Hindlimb muscle (tissue), 1 donor: ENCODE results near the gene MYO1E. TPM values are rescaled to one million over a fixed set of nuclear protein-coding genes. Genes with fewer than 3 reads are reported as not detected.
"Not testable (repeated sequence)": the region's sequence is repeated elsewhere in the genome, so short reads cannot be mapped to it uniquely, and the experiment has no call there.

Experiments
- DNase-seq: peaks from one replicate; pipeline ENCODE4 v3.0.0-alpha.2; 2013
- polyA plus RNA-seq: library from polyadenylated mRNA; unstranded; fragments of 120-200 nt; gene quantifications from one replicate; pipeline ENCODE4 v1.2.1, GENCODE V29; 2013; ENCODE audit not compliant: insufficient read length

The MYO1E gene
- polyA plus RNA-seq, 1 donor: 48.2 TPM

DNA sequence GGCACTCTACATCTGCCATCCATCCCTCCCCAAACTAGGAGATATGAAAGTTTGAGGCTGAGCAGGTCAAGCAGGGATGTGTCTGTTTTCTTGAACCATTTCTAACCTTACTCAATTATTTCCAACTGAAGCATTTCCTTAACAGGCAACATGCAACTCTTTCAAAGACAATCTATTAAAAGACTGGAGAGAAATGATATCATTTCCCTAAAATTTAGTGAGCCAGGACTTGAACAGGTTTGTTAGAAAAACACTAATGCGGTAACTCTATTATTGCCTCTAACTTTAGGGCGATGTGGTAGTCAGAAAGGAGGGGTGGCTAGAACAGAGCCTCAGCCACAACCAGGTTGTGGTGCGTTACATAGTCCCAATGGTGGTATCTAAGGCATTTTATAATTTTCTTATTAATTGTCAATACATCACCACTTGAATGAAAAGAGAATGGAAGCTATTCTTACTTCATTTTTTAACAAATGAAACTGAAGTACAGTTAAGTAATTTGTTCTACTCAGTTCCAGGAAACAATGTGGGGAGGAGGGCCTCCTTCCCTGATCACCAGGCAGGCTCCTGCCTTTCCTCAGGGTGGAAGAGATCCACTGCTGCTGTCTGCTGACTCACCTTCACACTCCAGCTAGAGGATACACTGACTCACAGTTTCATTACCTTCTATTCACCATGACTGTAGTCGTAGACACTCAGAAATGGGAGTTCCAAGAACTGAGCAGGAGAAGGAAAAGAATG lies 22.8 kb downstream of the MYO1E start:
- no peak for DNase-seq

GRCh38 chr15:59347915-59348314 lies 24.8 kb downstream of the MYO1E start:
- DNase-seq: no peak

DNA sequence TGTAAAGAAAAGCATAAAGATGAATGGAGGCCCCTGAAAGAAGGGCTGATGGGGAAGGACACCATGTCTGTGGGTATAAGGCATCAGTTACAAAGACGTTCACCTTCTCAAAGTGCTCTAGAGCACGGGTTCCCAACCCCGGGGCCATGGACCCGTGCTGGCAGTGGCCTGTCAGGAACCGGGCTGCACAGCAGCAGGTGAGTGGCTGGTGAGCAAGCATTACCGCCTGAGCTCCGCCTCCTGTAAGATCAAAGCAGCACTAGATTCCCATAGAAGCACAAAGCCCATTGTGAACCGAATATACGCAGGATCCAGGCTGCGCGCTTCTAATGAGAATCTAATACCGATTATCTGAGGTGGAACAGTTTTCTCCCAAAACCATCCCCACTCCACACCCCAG lies 25.7 kb downstream of the MYO1E start:
- DNase-seq: no peak

GRCh38 chr15:59345326-59345725 lies 27.3 kb downstream of the MYO1E start:
- DNase-seq: no peak

- no peak for DNase-seq
Observed at GRCh38 chr15:59344311-59344710, 28.4 kb downstream of the MYO1E start.

- DNase-seq: no peak
Observed at GRCh38 chr15:59340325-59340724, 32.3 kb downstream of the MYO1E start.

DNA sequence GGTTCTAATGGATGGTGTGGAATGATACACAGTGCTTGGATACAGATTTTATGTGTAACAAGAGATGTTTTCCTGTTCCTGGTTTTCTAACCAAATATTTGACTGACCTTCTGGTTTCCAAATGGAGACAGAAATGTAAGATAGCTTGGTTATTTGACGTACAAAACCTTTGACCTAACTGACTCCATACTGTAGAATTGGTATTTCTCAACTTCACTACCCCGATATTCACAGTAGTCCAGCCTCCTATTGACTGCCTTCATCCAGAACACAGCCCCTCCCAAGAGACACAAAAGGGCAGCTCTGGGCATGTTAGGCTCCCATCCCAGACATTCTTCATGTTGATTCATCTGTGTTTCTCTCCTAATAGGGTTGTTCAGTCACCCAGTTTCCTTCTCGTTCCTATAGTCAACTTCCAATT lies 33.4 kb downstream of the MYO1E start:
- DNase-seq: no peak

DNA sequence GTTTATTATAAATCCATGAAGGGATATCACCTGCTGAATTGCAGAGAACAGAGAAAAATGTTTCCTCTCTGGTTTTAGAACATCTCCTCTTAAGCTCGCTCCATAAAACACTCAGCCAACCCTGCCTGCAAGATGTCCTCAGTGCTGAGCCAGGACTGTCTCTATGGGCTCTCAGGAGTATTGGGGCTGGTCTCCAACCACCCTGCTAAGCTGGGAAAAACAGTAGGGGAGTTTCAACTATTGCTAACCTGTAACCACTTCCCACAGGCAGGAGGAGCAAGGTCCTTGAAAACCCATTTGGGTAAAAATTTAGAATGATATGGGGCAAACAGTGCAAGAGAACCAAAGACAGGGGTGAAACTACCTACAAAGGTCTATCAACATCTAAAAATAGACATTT lies 34.3 kb downstream of the MYO1E start:
- no peak for DNase-seq

DNA sequence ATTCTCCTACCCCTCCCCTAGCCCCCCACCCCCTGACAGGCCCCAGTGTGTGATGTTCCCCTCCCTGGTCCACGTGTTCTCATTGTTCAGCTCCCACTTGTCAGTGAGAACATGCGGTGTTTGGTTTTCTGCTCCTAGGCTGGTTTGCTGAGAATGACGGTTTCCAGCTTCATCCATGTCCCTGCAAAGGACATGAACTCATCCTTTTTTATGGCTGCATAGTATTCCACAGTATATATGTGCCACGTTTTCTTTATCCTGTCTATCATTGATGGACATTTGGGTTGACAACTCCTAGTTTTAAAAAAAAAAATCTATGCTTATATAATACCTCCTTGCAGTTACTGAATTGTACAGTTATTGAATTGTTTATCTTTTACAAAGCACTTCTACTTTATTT lies 35.9 kb downstream of the MYO1E start:
- DNase-seq: not testable (repeated sequence)

GRCh38 chr15:59335207-59335786 lies 37.4 kb downstream of the MYO1E start:
- no peak for DNase-seq

DNA sequence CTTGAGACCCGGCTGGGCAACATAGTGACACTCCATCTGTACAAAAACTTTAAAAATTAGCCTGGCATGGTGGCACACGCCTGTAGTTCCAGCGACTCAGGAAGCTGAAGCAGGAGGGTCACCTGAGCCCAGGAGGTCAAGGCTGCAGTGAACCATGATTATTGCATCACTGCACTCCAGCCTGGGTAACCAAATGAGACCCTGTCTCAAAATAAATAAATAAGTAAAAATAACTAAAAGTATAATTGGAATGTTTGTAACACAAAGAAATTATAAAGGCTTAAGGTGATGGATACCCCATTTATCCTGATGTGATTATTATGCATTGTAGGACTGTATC lies 38.6 kb downstream of the MYO1E start:
- DNase-seq: no peak

GRCh38 chr15:59333401-59334075 lies 39.1 kb downstream of the MYO1E start:
- DNase-seq: no peak

DNA sequence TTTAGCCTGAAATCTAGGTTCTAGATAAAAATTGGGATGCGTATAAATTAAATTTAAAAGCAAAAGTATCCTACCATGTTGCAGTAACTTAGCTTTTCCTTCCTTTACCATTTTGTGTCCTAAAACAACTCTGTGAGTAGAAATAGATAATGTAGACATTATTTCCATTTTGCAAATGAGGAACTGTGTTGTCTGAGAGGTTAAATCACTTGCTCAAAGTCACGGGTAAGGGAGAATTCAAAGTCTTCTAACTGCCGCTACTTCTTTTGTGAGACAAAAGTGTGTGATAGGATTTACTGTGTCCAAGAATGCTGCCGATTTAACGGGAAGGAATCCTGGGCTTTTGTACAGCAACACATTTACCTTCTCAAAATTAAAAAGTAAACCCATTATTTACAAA lies 40.7 kb downstream of the MYO1E start:
- no peak for DNase-seq

- DNase-seq: no peak
Observed at GRCh38 chr15:59330649-59331048, 42.0 kb downstream of the MYO1E start.

DNA sequence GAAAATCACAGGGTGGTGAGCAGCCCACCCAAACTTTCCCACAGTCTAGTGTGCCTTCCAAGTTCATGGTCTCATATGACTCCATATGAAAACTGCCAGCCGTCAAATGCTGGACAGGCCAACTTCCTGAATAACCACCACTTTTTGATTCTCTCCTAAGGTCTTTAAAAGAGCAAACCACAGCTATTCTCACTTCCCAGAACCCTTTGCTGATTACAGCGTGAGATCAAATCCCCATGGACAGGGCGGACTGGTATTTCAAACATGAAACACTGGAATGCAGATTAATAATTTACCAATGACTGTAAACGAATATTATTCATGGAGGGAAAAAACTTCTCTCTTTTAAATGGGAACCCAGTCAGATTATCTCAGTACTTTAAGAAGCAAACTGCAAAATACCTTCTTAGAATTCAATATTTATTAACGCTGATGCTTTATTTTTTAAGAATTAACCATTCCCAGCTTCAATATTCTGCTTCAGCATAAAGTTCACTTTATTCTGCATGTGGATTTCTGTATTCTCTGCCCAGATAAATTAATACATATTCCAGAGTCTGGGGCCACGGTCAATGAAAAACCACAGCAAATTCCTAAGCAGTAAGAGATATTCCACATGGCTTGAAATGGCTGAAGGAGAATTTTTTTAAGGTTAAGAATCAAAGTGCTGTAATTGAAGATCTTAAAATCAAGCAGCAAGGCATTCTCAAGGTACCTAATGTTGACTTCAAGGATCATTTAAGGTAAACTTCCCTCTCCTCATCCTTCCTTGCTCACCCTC lies 42.9 kb downstream of the MYO1E start:
- DNase-seq: no peak

GRCh38 chr15:59329091-59329490 lies 43.6 kb downstream of the MYO1E start:
- DNase-seq: no peak

DNA sequence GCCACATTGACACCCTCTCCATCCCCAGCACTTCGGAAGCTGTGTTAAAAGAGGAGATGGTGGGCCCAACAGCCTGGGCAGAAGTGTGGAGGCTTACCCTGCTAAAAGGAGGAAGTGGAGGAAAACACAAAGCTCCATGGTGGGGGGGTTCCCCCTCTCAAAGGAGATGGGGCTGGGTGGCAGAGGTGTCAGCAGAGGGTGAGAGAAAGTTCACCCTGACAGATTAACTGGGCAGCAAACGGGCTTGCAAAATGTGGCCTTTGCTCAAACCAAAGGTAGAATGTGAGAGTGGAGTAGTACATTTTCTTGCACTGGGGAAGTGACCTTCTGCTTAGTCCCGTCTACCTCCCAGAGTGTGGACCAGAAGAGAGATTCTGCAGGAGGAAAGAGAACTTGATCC lies 44.7 kb downstream of the MYO1E start:
- DNase-seq: no peak

DNA sequence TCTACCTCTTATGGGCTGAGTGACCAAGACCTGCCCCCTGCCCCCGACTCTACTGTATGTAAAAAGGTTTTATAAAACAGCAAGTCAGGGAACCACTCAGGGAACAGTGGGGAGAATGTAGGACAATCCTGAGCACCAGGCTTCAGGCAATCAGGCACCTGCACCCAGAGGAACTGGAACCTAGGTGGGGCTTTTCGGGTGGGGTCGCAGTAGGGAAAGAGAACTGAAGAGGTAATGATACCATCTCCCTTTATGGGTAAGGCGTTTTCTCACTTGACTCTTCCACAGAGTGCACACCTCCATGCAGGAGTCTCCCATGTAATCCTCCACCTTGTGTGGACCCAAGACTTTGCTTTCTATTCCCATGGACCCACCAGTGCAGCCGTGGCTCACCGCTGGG lies 45.8 kb downstream of the MYO1E start:
- no peak for DNase-seq

GRCh38 chr15:59322056-59322759 lies 50.5 kb downstream of the MYO1E start:
- DNase-seq: no peak

- no peak for DNase-seq
Observed at GRCh38 chr15:59321000-59321689, 51.5 kb downstream of the MYO1E start.

DNA sequence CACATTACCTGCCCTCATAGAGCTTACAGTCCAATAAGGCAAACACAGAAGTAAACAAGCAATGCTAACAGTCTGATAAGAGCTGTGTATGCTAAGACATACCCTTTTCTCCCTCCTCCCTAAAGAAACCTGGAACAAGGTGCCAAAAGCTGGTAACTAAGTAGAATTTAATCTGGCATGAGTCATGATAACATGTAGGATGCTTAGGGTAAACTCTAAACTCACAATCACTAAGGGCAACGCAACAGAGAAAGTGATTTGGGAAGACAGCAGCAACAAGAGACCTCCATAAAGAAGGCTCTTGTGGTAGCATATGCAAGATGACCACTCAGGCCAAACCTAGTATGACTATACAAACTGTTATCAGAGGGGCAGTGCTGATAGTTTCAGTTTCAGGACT lies 55.5 kb downstream of the MYO1E start:
- no peak for DNase-seq

DNA sequence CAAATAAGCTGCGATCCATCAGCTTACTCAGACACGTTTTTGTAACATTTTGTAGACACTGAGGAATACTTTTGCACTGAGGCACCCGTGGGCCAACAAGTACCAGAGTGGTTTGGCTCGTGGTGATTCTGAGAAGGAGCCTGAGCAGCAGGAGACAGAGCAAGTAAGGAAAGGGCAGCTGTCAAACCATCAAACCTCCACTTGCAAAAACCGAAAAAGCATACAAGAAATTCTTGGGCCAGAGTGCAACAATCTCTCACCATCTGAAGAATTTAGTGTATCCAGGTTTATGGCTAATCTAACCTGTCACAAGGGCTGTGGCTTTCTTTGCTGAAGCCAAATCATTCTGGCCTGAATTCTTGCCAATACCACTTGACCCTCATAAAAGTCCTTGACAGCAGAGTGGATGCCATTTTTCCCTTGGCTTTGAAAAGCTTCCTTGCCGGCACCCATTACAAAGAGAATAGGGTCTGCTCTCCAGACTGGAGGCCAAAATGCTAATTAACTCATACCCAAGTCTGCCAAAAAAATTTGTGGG lies 56.7 kb downstream of the MYO1E start:
- DNase-seq: no peak
